Fibroblast of lung (primary cell): ENCODE data around the gene ASPRV1. TPM values are rescaled to one million over a fixed set of nuclear protein-coding genes. Genes with fewer than 3 reads are reported as not detected.

ENCODE experiments used
- DNase-seq, 2 donors: peaks; one replicate each; pipeline versions ENCODE4 v3.0.0 to v3.0.0-alpha.2; 2010; ENCODE audit warnings: low read depth in 2 of 2
- H2AFZ ChIP-seq: 2 replicates; pipeline ENCODE4 v1.5.1; 2012; ENCODE audit warnings: low read length, control low read depth, inconsistent platforms
- H3K27ac ChIP-seq: 2 replicates; pipeline ENCODE4 v1.5.1; 2011; ENCODE audit warnings: low read length, control low read depth; ENCODE audit not compliant: insufficient read depth
- H3K27me3 ChIP-seq: 2 replicates; pipeline ENCODE4 v1.5.1; 2011; ENCODE audit warnings: mild to moderate bottlenecking, low read length; ENCODE audit not compliant: control insufficient read depth, insufficient read depth
- H3K36me3 ChIP-seq: 2 replicates; pipeline ENCODE4 v1.5.1; 2011; ENCODE audit warnings: low read length; ENCODE audit not compliant: control insufficient read depth, insufficient read depth
- H3K4me1 ChIP-seq: 2 replicates; pipeline ENCODE4 v1.5.1; 2011; ENCODE audit warnings: low read length; ENCODE audit not compliant: control insufficient read depth, insufficient read depth; ENCODE audit errors: extremely low read depth
- H3K4me2 ChIP-seq: 2 replicates; pipeline ENCODE4 v1.5.1; 2011; ENCODE audit warnings: low read length, control low read depth; ENCODE audit not compliant: insufficient read depth; ENCODE audit errors: extremely low read depth
- H3K4me3 ChIP-seq, 4 experiments: fragments of 200-600 bp in 1 of 4; sonication (generic) in 1 of 4; replicated peaks in 1 of 4; 2 replicates each; pipeline ENCODE4 v1.5.1; 2011 to 2016; ENCODE audit warnings: low read length in 4 of 4, low read depth in 3 of 4, mild to moderate bottlenecking in 3 of 4, control low read depth in 2 of 4, inconsistent platforms in 1 of 4, mixed read lengths in 1 of 4; ENCODE audit not compliant: insufficient read depth in 1 of 4; ENCODE audit errors: control extremely low read depth in 1 of 4
- H3K79me2 ChIP-seq: 2 replicates; pipeline ENCODE4 v1.5.1; 2012; ENCODE audit warnings: mild to moderate bottlenecking, low read length, inconsistent platforms; ENCODE audit not compliant: control insufficient read depth, insufficient read depth
- H3K9ac ChIP-seq: 2 replicates; pipeline ENCODE4 v1.5.1; 2011; ENCODE audit warnings: mild to moderate bottlenecking, low read length, control low read depth; ENCODE audit not compliant: insufficient read depth
- H3K9me3 ChIP-seq: 2 replicates; pipeline ENCODE4 v1.5.1; 2012; ENCODE audit warnings: low read depth, low read length; ENCODE audit not compliant: control insufficient read depth, insufficient read depth
- H4K20me1 ChIP-seq: 2 replicates; pipeline ENCODE4 v1.5.1; 2011; ENCODE audit warnings: low read length; ENCODE audit not compliant: control insufficient read depth, insufficient read depth; ENCODE audit errors: extremely low read depth
- EZH2 ChIP-seq: IDR thresholded peaks from 2 replicates; pipeline ENCODE4 v1.5.1; 2012; ENCODE audit warnings: low read length, control low read depth, mild to moderate bottlenecking; ENCODE audit errors: missing control alignments
- polyA plus RNA-seq, 2 donors: library from polyadenylated mRNA; depleted of rRNA in 1 of 2; stranded (reverse) in 1 of 2; unstranded in 1 of 2; fragments of >200 nt; gene quantifications; 2 replicates each; pipeline ENCODE4 v1.2.1, GENCODE V29; 2011 to 2012; ENCODE audit warnings: missing spikeins in 1 of 2
- total RNA-seq: library from RNA; depleted of rRNA; stranded (reverse); fragments of >200 nt; gene quantifications from 2 replicates; pipeline ENCODE4 v1.2.1, GENCODE V29; 2014
- TF ChIP-seq, protein P1 (sequence below), 2 donors: IDR thresholded peaks in 1 of 2; conservative IDR thresholded peaks in 1 of 2; 1 replicate in 1 of 2; 2 replicates in 1 of 2; pipeline ENCODE4 v1.5.1; 2011 to 2012; ENCODE audit warnings: low read length in 2 of 2, control low read depth in 1 of 2, inconsistent platforms in 1 of 2, low read depth in 1 of 2, mild to moderate bottlenecking in 1 of 2

ASPRV1 gene
- total and polyA plus RNA-seq, 2 donors (not counting 1 experiment from before 2014, with no cell fraction given), result 0.08 to 0.33 TPM

DNA sequence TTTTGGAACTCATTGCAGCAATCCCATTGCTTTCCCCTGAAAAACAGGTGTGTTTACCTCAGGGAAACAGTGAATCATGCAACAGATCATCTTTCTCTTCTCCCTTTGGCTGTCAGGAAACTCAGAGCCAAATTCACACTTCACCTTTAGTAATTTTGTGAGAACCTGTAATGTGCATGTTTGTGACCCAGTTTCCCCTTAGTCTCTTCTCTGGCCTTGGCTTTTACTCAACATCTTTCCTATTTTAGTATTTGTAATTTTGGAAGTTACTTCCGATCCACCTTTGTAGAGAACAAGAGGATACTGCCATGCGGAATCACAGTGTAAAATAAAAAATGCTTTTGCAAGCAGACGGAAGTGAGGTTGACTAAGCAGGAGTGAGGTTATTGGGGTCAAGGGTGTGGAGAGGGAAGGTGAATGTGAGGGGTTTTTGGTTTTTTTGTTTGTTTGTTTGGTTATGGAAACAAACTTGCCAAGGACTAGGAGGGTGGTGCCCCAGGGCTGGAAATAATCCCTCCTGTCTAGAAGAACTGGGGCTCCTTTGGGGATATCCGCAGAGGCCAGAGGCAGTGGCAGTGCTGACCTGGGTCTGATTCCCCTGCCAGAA lies 14.0 kb downstream of the ASPRV1 start:
- Histone ChIP-seq H3K27ac (no peak overlapping the region), H4K20me1 (no peaks in the 10 kb centered on the region), H3K4me1 (peaks cover 9% of the 10 kb centered on the region), H3K9me3 (no peaks in the 10 kb centered on the region), H3K9ac (no peak overlapping the region), H3K36me3 (no peaks in the 10 kb centered on the region), H3K4me2 (no peak overlapping the region), H3K4me3 (no peak overlapping the region), H2AFZ (no peak overlapping the region), H3K27me3 (no peaks in the 10 kb centered on the region), H3K79me2 (no peaks in the 10 kb centered on the region)
- TF ChIP-seq EZH2, result no peak
- no peak for DNase-seq

DNA sequence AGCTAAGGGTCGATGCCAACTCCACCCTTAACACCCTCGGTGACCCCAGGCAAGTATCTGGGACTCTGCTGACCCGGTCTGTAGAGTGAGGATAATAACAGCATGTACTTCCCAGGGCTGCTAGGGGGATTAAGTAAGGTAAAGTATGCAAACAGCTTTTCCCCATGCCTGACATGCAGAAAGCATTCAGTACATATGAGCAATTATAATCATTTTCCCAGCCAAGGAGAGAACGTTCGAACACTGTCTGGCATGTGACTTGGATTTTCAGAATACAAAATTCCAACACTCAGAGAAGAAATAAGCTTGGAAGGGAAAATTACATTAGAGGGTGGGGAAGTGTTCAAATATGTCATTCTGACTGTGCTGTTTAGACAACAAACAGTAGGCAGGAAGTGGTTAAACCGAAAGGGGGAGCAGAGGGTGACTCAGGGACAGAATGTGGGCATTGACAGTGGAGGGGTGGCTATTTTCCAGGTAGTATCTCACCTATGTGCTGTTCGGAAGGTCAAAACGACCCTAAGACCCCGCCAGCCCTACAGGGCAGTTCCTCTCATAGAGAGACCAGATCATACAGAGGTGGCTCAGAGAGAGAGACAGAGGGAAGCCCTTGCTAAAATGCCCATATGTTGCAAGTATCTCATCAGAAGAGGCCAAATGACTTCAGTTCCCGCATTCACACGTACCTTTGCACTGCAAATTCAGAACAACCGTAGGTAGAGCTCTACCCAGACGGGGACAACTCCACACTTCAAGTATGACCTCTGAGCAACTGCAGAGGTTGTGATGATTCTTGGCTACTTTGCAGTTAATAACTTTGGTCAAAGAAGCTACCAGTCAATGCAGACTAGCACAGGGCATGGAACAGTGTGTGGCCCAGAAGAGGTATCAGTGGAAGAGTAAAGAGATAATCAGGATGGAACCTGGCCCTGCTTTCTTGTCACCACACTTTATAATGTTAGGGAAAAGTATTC lies 14.8 kb downstream of the ASPRV1 start:
- no peaks in the 10 kb centered on the region for H3K9me3 ChIP-seq
- H3K79me2 ChIP-seq, result no peaks in the 10 kb centered on the region
- TF ChIP-seq, protein P1, sequence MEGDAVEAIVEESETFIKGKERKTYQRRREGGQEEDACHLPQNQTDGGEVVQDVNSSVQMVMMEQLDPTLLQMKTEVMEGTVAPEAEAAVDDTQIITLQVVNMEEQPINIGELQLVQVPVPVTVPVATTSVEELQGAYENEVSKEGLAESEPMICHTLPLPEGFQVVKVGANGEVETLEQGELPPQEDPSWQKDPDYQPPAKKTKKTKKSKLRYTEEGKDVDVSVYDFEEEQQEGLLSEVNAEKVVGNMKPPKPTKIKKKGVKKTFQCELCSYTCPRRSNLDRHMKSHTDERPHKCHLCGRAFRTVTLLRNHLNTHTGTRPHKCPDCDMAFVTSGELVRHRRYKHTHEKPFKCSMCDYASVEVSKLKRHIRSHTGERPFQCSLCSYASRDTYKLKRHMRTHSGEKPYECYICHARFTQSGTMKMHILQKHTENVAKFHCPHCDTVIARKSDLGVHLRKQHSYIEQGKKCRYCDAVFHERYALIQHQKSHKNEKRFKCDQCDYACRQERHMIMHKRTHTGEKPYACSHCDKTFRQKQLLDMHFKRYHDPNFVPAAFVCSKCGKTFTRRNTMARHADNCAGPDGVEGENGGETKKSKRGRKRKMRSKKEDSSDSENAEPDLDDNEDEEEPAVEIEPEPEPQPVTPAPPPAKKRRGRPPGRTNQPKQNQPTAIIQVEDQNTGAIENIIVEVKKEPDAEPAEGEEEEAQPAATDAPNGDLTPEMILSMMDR (conservative IDR thresholded peaks at IDR 0.05 in 1 of 2, IDR thresholded peaks at IDR 0.05 in 1 of 2; ENCODE audit: low read depth in 1 of 2, low read length in 2 of 2), result no peak
- no peak for TF ChIP-seq EZH2
- H2AFZ ChIP-seq, result no peak overlapping the region
- no peaks in the 10 kb centered on the region for H3K27me3 ChIP-seq
- peak overlapping the region; percentile 17 for H3K27ac ChIP-seq
- no peak overlapping the region for H3K9ac ChIP-seq
- peaks cover 9% of the 10 kb centered on the region for H3K4me1 ChIP-seq
- no peaks in the 10 kb centered on the region for H4K20me1 ChIP-seq
- H3K4me2 ChIP-seq, result peak overlapping the region; percentile 40
- no peak overlapping the region for H3K4me3 ChIP-seq
- no peaks in the 10 kb centered on the region for H3K36me3 ChIP-seq
- peak; percentile 58 to 68 for DNase-seq

DNA sequence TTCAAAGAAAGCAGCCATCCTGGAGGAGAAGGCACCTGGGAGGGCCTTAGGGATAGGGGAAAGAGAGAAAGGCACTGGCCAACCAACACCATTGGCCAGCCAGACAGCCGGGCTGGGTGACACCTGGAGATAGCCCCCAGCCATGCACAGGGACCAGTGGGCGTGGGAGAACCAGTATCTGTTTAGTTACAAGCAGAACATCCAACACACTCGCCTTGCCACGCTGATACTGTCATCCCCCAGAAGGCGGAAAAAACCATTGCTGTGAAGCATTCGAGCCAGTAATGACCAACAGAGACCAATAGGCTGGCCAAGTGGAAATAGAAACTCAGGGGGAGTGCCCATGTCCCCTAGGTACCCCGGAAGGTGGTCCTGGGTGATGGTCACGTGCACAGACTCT lies 15.5 kb downstream of the ASPRV1 start:
- Histone ChIP-seq H3K79me2 (no peaks in the 10 kb centered on the region), H3K27me3 (no peaks in the 10 kb centered on the region), H3K4me1 (peaks cover 9% of the 10 kb centered on the region), H3K4me3 (no peak overlapping the region), H3K27ac (peak overlapping the region; percentile 17), H3K36me3 (no peaks in the 10 kb centered on the region), H2AFZ (no peak overlapping the region), H3K9ac (no peak overlapping the region), H3K9me3 (no peaks in the 10 kb centered on the region), H4K20me1 (no peaks in the 10 kb centered on the region), H3K4me2 (peak overlapping the region; percentile 40)
- no peak for DNase-seq
- TF ChIP-seq, protein P1 (conservative IDR thresholded peaks at IDR 0.05 in 1 of 2, IDR thresholded peaks at IDR 0.05 in 1 of 2; ENCODE audit: low read depth in 1 of 2, low read length in 2 of 2), result no peak
- no peak for TF ChIP-seq EZH2
